HG03045 (cell line): ENCODE measurements around the gene KAZN.

Source experiments
- ATAC-seq: cut with Tn5 transposase; IDR thresholded peaks from one replicate; pipeline ENCODE4 v1.9.1; 2021; ENCODE audit warnings: mild to moderate bottlenecking, moderate library complexity; ENCODE audit not compliant: unreplicated experiment

Gene KAZN

GRCh38 chr1:14945132-14946010, 346.9 kb downstream of the KAZN start:
- no peak for ATAC-seq

- ATAC-seq = no peak
These were observed 347.5 kb downstream of the KAZN start for GRCh38 chr1:14946011-14946359.

GRCh38 chr1:14946684-14947238, 348.3 kb downstream of the KAZN start:
- no peak for ATAC-seq

GRCh38 chr1:14947421-14947820, 348.9 kb downstream of the KAZN start:
- no peak for ATAC-seq

GRCh38 chr1:14948112-14948652, 349.7 kb downstream of the KAZN start:
- ATAC-seq = no peak

- no peak for ATAC-seq
These were observed 350.9 kb downstream of the KAZN start for GRCh38 chr1:14949270-14949835.

- no peak for ATAC-seq
These were observed 351.6 kb downstream of the KAZN start for GRCh38 chr1:14949836-14950713.

GRCh38 chr1:14951766-14952165, 353.3 kb downstream of the KAZN start:
- no peak for ATAC-seq

GRCh38 chr1:14952626-14953314, 354.3 kb downstream of the KAZN start:
- ATAC-seq = no peak

GRCh38 chr1:14954210-14954609, 355.7 kb downstream of the KAZN start:
- ATAC-seq = no peak

- ATAC-seq = no peak
These were observed 356.4 kb downstream of the KAZN start for GRCh38 chr1:14954930-14955329.

GRCh38 chr1:14955402-14955801, 356.9 kb downstream of the KAZN start:
- ATAC-seq = no peak

GRCh38 chr1:14955976-14956375, 357.5 kb downstream of the KAZN start:
- ATAC-seq = no peak

- ATAC-seq = no peak
These were observed 358.2 kb downstream of the KAZN start for GRCh38 chr1:14956579-14957195.

- no peak for ATAC-seq
These were observed 359.1 kb downstream of the KAZN start for GRCh38 chr1:14957375-14958098.

- ATAC-seq = no peak
These were observed 360.0 kb downstream of the KAZN start for GRCh38 chr1:14958249-14959058.

- no peak for ATAC-seq
These were observed 360.7 kb downstream of the KAZN start for GRCh38 chr1:14959059-14959694.

- ATAC-seq = no peak
These were observed 363.3 kb downstream of the KAZN start for GRCh38 chr1:14961661-14962267.
